Mesendoderm (in vitro differentiated cells): ENCODE measurements around the gene CHD9. TPM values are rescaled to one million over a fixed set of nuclear protein-coding genes. Genes with fewer than 3 reads are reported as not detected.

ENCODE experiments used
- DNase-seq: peaks from one replicate; pipeline ENCODE4 v3.0.0; 2013
- H2AK5ac ChIP-seq: 2 replicates; pipeline ENCODE4 v1.6.1; 2013; ENCODE audit warnings: low read length, inconsistent platforms
- H2BK120ac ChIP-seq: 2 replicates; pipeline ENCODE4 v1.6.1; 2013; ENCODE audit warnings: low read depth, mild to moderate bottlenecking, low read length, moderate library complexity, mixed read lengths
- H2BK15ac ChIP-seq: replicated peaks from 2 replicates; pipeline ENCODE4 v1.6.1; 2013; ENCODE audit warnings: low read depth, mild to moderate bottlenecking, moderate library complexity
- H2BK5ac ChIP-seq: 2 replicates; pipeline ENCODE4 v1.6.1; 2013; ENCODE audit warnings: low read length, inconsistent platforms
- H3K18ac ChIP-seq: 2 replicates; pipeline ENCODE4 v1.6.1; 2013; ENCODE audit warnings: mild to moderate bottlenecking, low read length, mixed read lengths
- H3K23ac ChIP-seq: one replicate; pipeline ENCODE4 v1.6.1; 2013; ENCODE audit warnings: low read length
- H3K27ac ChIP-seq: 2 replicates; pipeline ENCODE4 v1.5.1; 2013; ENCODE audit warnings: low read depth, mild to moderate bottlenecking, inconsistent platforms, low read length, moderate library complexity
- H3K27me3 ChIP-seq: 2 replicates; pipeline ENCODE4 v1.6.1; 2013; ENCODE audit warnings: low read length, control low read depth, mild to moderate bottlenecking, inconsistent platforms; ENCODE audit not compliant: insufficient read depth, poor library complexity
- H3K36me3 ChIP-seq: 2 replicates; pipeline ENCODE4 v1.6.1; 2013; ENCODE audit warnings: low read length, inconsistent platforms; ENCODE audit not compliant: control insufficient read depth, insufficient read depth
- H3K4ac ChIP-seq: one replicate; pipeline ENCODE4 v1.6.1; 2013; ENCODE audit warnings: low read depth, mild to moderate bottlenecking, low read length, moderate library complexity
- H3K4me1 ChIP-seq: 2 replicates; pipeline ENCODE4 v1.6.1; 2013; ENCODE audit warnings: low read depth, low read length, inconsistent platforms; ENCODE audit not compliant: control insufficient read depth
- H3K4me2 ChIP-seq: 2 replicates; pipeline ENCODE4 v1.6.1; 2013; ENCODE audit warnings: low read length
- H3K4me3 ChIP-seq: 2 replicates; pipeline ENCODE4 v1.5.1; 2013; ENCODE audit warnings: mild to moderate bottlenecking, low read length
- H3K56ac ChIP-seq: one replicate; pipeline ENCODE4 v1.6.1; 2013; ENCODE audit warnings: low read length
- H3K79me1 ChIP-seq: 2 replicates; pipeline ENCODE4 v1.6.1; 2013; ENCODE audit warnings: low read length, inconsistent platforms
- H3K79me2 ChIP-seq: 2 replicates; pipeline ENCODE4 v1.6.1; 2013; ENCODE audit warnings: mild to moderate bottlenecking, low read length; ENCODE audit not compliant: control insufficient read depth, insufficient read depth
- H3K9ac ChIP-seq: 2 replicates; pipeline ENCODE4 v1.6.1; 2013; ENCODE audit warnings: low read length, inconsistent platforms
- H4K5ac ChIP-seq: one replicate; pipeline ENCODE4 v1.6.1; 2013; ENCODE audit warnings: low read length
- H4K8ac ChIP-seq: one replicate; pipeline ENCODE4 v1.6.1; 2013; ENCODE audit warnings: low read depth, mild to moderate bottlenecking, control low read depth, low read length, moderate library complexity
- WGBS: extraction: QIAGEN DNeasy Blood & Tissue Kit; methylation state at CpG from one replicate; pipeline ENCODE4 v1.1.7; 2013; ENCODE audit warnings: low lambda C conversion rate, missing lambda C conversion rate; ENCODE audit not compliant: insufficient coverage; ENCODE audit errors: extremely low coverage; 5-methylcytosine and 5-hydroxymethylcytosine counted together
- polyA plus RNA-seq, 2 experiments: library from polyadenylated mRNA; stranded (reverse); fragments of 200-250 nt; gene quantifications; one replicate each; pipeline ENCODE4 v1.2.3, GENCODE V29; 2013

CHD9 gene
- polyA plus RNA-seq (2013, experiment 1 of 2), result 15.7 TPM
- polyA plus RNA-seq (2013, experiment 2 of 2), result 15.7 TPM

GRCh38 chr16:53054670-53055485, at the start of gene CHD9:
TSS of gene CHD9 (plus strand) at chr16:53054991. CDS start at chr16:53156090, 101,099 bp downstream.
- peak within 1 kb of the TSS; percentile 30 for H2BK120ac ChIP-seq
- H2BK15ac ChIP-seq, result no peak within 1 kb of the TSS
- peak within 1 kb of the TSS; percentile 83 for H3K4me2 ChIP-seq
- WGBS, result no CpG with 5 or more reads among the region's 62 CpGs
- H3K27ac ChIP-seq, result peak within 1 kb of the TSS; percentile 90
- peak; percentile 96 for DNase-seq
- H3K4ac ChIP-seq, result peak within 1 kb of the TSS; percentile 49
- peak within 1 kb of the TSS; percentile 90 for H3K56ac ChIP-seq
- H3K23ac ChIP-seq, result no peak within 1 kb of the TSS
- H3K18ac ChIP-seq, result peak within 1 kb of the TSS; percentile 91
- peaks cover 6% of the 10 kb centered on the region for H3K79me1 ChIP-seq
- peak within 1 kb of the TSS; percentile 21 for H4K5ac ChIP-seq
- peak within 1 kb of the TSS; percentile 74 for H2BK5ac ChIP-seq
- H3K4me1 ChIP-seq, result peaks cover 2% of the 10 kb centered on the region
- no peaks in the 10 kb centered on the region for H3K27me3 ChIP-seq
- peak within 1 kb of the TSS; percentile 61 for H3K4me3 ChIP-seq
- H3K9ac ChIP-seq, result peak within 1 kb of the TSS; percentile 87
- no peaks in the 10 kb centered on the region for H3K36me3 ChIP-seq
- peaks cover 3% of the 10 kb centered on the region for H3K79me2 ChIP-seq
- H2AK5ac ChIP-seq, result no peak within 1 kb of the TSS
- H4K8ac ChIP-seq, result peak within 1 kb of the TSS; percentile 7

- no peaks in the 10 kb centered on the region for H3K4me1 ChIP-seq
- no peak overlapping the region for H2BK120ac ChIP-seq
- no peak overlapping the region for H3K18ac ChIP-seq
- no peak overlapping the region for H3K27ac ChIP-seq
- no peak overlapping the region for H4K5ac ChIP-seq
- no peak overlapping the region for H3K4me2 ChIP-seq
- H3K56ac ChIP-seq, result no peak overlapping the region
- no peak overlapping the region for H4K8ac ChIP-seq
- H2BK15ac ChIP-seq, result no peak overlapping the region
- no peak overlapping the region for H3K4me3 ChIP-seq
- peak; percentile 10 for DNase-seq
- no peak overlapping the region for H2BK5ac ChIP-seq
- no peaks in the 10 kb centered on the region for H3K79me2 ChIP-seq
- H3K9ac ChIP-seq, result no peak overlapping the region
- H3K79me1 ChIP-seq, result no peaks in the 10 kb centered on the region
- no peak overlapping the region for H3K23ac ChIP-seq
- H2AK5ac ChIP-seq, result no peak overlapping the region
- no peaks in the 10 kb centered on the region for H3K36me3 ChIP-seq
- H3K27me3 ChIP-seq, result no peaks in the 10 kb centered on the region
- no CpG with 5 or more reads among the region's 1 CpG for WGBS
- no peak overlapping the region for H3K4ac ChIP-seq
Measured at GRCh38 chr16:53007095-53007494, 47.7 kb upstream of the CHD9 start.

- Histone ChIP-seq H3K4ac (no peak overlapping the region), H3K79me2 (no peaks in the 10 kb centered on the region), H3K56ac (no peak overlapping the region), H2BK5ac (no peak overlapping the region), H3K23ac (no peak overlapping the region), H3K4me2 (no peak overlapping the region), H3K9ac (no peak overlapping the region), H2AK5ac (no peak overlapping the region), H3K79me1 (no peaks in the 10 kb centered on the region), H3K36me3 (no peaks in the 10 kb centered on the region), H2BK120ac (no peak overlapping the region), H3K4me3 (no peak overlapping the region), H3K4me1 (no peaks in the 10 kb centered on the region), H3K27ac (no peak overlapping the region), H3K18ac (no peak overlapping the region), H2BK15ac (no peak overlapping the region), H3K27me3 (no peaks in the 10 kb centered on the region), H4K5ac (no peak overlapping the region), H4K8ac (no peak overlapping the region)
- DNase-seq, result no peak
- WGBS, result no CpG with 5 or more reads among the region's 4 CpGs
Measured at GRCh38 chr16:53014287-53014686, 40.5 kb upstream of the CHD9 start.

DNA sequence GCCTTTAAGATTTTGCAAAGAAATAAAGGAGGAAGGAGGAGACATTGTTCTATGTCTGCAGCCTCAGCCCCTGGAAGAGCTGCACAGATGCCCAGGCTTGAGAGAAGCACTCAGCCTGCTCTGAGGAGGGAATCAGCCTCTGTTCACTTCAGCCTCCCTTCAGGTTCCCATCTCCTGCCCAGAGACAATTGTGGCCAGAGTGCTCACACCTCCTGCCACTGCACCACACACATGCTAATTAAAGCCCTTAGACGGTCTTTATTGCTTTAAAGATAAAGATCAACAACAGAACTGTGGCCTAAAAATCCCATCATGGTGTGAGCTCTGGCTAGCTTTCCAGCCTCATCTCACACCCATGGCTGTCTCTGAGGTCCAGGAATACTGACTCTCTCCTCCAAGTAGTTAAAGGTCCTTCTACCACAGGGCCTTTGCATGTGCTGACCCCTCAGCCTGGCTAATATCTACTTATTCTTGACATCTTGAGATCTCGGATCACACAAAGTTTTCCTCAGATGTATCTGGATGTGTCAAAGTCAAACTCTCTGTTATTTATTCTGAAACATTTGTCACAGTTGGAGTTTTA, 35.9 kb upstream of the CHD9 start:
- H3K23ac ChIP-seq, result no peak overlapping the region
- no peak overlapping the region for H3K9ac ChIP-seq
- no peak overlapping the region for H3K18ac ChIP-seq
- no peaks in the 10 kb centered on the region for H3K4me1 ChIP-seq
- H3K4me2 ChIP-seq, result no peak overlapping the region
- WGBS, result no CpG with 5 or more reads among the region's 2 CpGs
- peak; percentile 22 for DNase-seq
- no peak overlapping the region for H2BK15ac ChIP-seq
- H2AK5ac ChIP-seq, result no peak overlapping the region
- no peaks in the 10 kb centered on the region for H3K27me3 ChIP-seq
- H3K27ac ChIP-seq, result no peak overlapping the region
- no peaks in the 10 kb centered on the region for H3K79me1 ChIP-seq
- H3K79me2 ChIP-seq, result no peaks in the 10 kb centered on the region
- no peak overlapping the region for H3K56ac ChIP-seq
- no peak overlapping the region for H2BK5ac ChIP-seq
- H4K5ac ChIP-seq, result no peak overlapping the region
- H2BK120ac ChIP-seq, result no peak overlapping the region
- no peak overlapping the region for H3K4me3 ChIP-seq
- no peak overlapping the region for H4K8ac ChIP-seq
- H3K4ac ChIP-seq, result no peak overlapping the region
- H3K36me3 ChIP-seq, result no peaks in the 10 kb centered on the region

DNA sequence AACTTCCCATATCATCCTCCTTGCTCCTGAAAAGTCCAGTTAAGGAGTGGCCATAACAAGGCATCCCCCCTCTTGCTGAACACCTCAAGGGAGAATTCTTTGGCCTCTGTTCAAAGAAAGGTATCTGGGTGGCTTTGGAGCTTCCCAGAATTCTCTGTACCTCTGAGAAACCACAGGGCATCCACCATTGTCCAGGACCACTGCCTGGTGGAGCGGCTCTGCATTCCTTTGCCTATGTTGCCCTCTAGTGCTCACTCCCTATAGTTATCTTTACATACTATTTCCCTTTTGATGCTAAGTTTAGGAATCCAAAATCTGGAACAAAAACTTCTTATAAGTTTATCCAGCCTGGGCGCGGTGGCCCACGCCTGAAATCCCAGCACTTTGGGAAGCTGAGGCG, 32.4 kb upstream of the CHD9 start:
- no CpG with 5 or more reads among the region's 5 CpGs for WGBS
- Histone ChIP-seq H3K9ac (no peak overlapping the region), H4K8ac (no peak overlapping the region), H3K4ac (no peak overlapping the region), H3K56ac (no peak overlapping the region), H2BK120ac (no peak overlapping the region), H3K23ac (no peak overlapping the region), H4K5ac (no peak overlapping the region), H3K4me3 (no peak overlapping the region), H3K18ac (no peak overlapping the region), H3K27me3 (no peaks in the 10 kb centered on the region), H3K79me2 (no peaks in the 10 kb centered on the region), H2BK15ac (no peak overlapping the region), H3K79me1 (no peaks in the 10 kb centered on the region), H3K27ac (no peak overlapping the region), H3K4me2 (no peak overlapping the region), H3K4me1 (no peaks in the 10 kb centered on the region), H2AK5ac (no peak overlapping the region), H3K36me3 (no peaks in the 10 kb centered on the region), H2BK5ac (no peak overlapping the region)
- DNase-seq, result peak; percentile 75
